D341Med (cell line): ENCODE results near the gene MPV17.
A peak's percentile ranks its signal among the peaks of the same experiment; 100 is the strongest.

Experiments used
- DNase-seq: peaks from one replicate; pipeline ENCODE4 v3.0.0; 2012; ENCODE audit warnings: low spot score

MPV17 gene

GRCh38 chr2:27264253-27264752 is 58.6 kb downstream of the MPV17 start:
- peak; percentile 76 for DNase-seq

GRCh38 chr2:27263287-27264252 is 59.3 kb downstream of the MPV17 start:
- DNase-seq: peak; percentile 41

- peak; percentile 86 for DNase-seq
These were observed 60.3 kb downstream of the MPV17 start, which contains the start of gene SLC30A3 for GRCh38 chr2:27262379-27263286. Gene SLC30A3, minus strand, starts transcription at chr2:27263047. Its CDS starts 141 bp downstream, at chr2:27262906.

- no peak for DNase-seq
These were observed 61.0 kb downstream of the MPV17 start for GRCh38 chr2:27261926-27262298.

DNA sequence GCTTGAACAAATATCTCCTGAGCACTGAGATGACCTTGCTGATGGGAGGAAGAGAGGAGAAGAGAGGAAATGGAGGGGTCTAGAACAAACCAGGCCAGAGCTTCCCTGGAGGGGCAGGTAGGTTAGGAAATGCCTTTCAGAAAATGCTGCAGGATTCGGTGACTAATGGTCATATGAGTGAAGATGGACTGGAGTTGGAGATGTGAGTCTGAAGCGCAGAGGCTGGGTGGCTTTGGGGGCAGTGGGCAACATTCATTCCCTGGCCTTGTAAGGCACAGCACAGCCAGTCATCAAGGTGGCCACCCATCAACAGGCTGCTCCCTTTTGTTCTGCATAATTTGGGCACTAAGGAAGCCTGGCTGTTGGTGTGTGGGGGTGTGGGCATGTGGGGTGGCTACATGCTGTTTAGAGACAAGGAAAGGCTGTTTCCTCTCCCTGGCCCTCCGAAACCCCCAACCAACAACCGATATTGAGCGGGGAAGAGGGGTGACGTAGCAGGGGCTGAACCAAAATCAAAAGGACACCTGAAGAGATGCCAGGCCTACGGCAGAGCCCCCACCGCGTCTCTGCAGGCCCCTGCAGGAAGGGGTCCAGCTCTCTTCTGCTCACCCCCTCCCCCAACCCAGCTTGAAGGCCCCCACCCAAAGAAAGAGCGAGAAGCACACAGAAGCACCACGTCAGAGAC is 61.5 kb downstream of the MPV17 start:
- no peak for DNase-seq
